A673 (cell line): Measurements from ENCODE around the gene PLEKHG3. TPM values are rescaled to one million over a fixed set of nuclear protein-coding genes. Genes with fewer than 3 reads are reported as not detected.

Experiments
- BruUV-seq: library from RNA; stranded (reverse); fragments of 400-500 nt; replicated peaks from 2 replicates; lab custom pipeline; 2021; lab: Mats Ljungman, UMichigan
- CTCF ChIA-PET: fragments of 300-600 bp; sonication (Branson Sonifier 250); formaldehyde crosslinking; loops from one replicate; lab custom pipeline; 2022; ENCODE audit warnings: antibody characterized with exemption; lab: Charles Lee
- POLR2A ChIA-PET: fragments of 300-600 bp; sonication (Branson Sonifier 250); formaldehyde crosslinking; loops from one replicate; lab custom pipeline; 2022; ENCODE audit warnings: antibody characterized with exemption; ENCODE audit not compliant: low non-redundant PET; lab: Charles Lee
- DNase-seq: peaks from one replicate; pipeline ENCODE4 v3.0.0-alpha.2; 2015; ENCODE audit warnings: low spot score
- H3K27ac ChIP-seq: fragments of 200-600 bp; sonication (generic); 2 replicates; pipeline ENCODE4 v1.5.1; 2016; ENCODE audit warnings: mixed run types, low read depth, mild to moderate bottlenecking, mixed read lengths, antibody characterized with exemption, low read length; ENCODE audit not compliant: poor library complexity, severe bottlenecking
- H3K27me3 ChIP-seq: fragments of 200-600 bp; sonication (generic); replicated peaks from 2 replicates; pipeline ENCODE4 v1.6.1; 2017; ENCODE audit warnings: mixed run types, low read depth, mild to moderate bottlenecking, mixed read lengths, antibody characterized with exemption, low read length; ENCODE audit not compliant: insufficient read depth, poor library complexity
- H3K36me3 ChIP-seq: fragments of 200-600 bp; sonication (generic); 2 replicates; pipeline ENCODE4 v1.6.1; 2016; ENCODE audit warnings: mixed run types, mild to moderate bottlenecking, mixed read lengths, antibody characterized with exemption, low read length; ENCODE audit not compliant: insufficient read depth, poor library complexity, severe bottlenecking
- H3K4me1 ChIP-seq: fragments of 200-600 bp; sonication (generic); 2 replicates; pipeline ENCODE4 v1.6.1; 2017; ENCODE audit warnings: mixed run types, mild to moderate bottlenecking, mixed read lengths, antibody characterized with exemption, low read length; ENCODE audit not compliant: insufficient read depth, poor library complexity, severe bottlenecking
- H3K4me3 ChIP-seq: fragments of 200-600 bp; sonication (generic); 2 replicates; pipeline ENCODE4 v1.5.1; 2016; ENCODE audit warnings: low read depth, mixed run types, mild to moderate bottlenecking, mixed read lengths, low read length; ENCODE audit not compliant: poor library complexity, severe bottlenecking
- H3K9me3 ChIP-seq: fragments of 200-600 bp; sonication (generic); 2 replicates; pipeline ENCODE4 v1.6.1; 2016; ENCODE audit warnings: mixed run types, low read depth, mild to moderate bottlenecking, mixed read lengths, antibody characterized with exemption, low read length; ENCODE audit not compliant: poor library complexity, severe bottlenecking
- CTCF ChIP-seq: fragments of 300-800, 200-600 bp; sonication (generic); conservative IDR thresholded peaks from 2 replicates; pipeline ENCODE4 v1.5.1; 2017; ENCODE audit warnings: low read depth, mild to moderate bottlenecking, antibody characterized with exemption, low read length, moderate library complexity, mixed read lengths
- EZH2 ChIP-seq: fragments of 200-600 bp; sonication (generic); IDR thresholded peaks from 2 replicates; pipeline ENCODE4 v1.6.1; 2017; ENCODE audit warnings: borderline replicate concordance, low read depth, mild to moderate bottlenecking, mixed read lengths, antibody characterized with exemption, low read length; ENCODE audit not compliant: poor library complexity, severe bottlenecking
- intact Hi-C: fragments of 100-400 bp; cut with micrococcal nuclease; formaldehyde crosslinking; loops from one replicate; pipeline ENCODE4 v1.10.0; 2022; ENCODE audit not compliant: unreplicated experiment
- total RNA-seq: library from RNA; stranded (reverse); gene quantifications from 2 replicates; pipeline ENCODE4 v1.2.3, GENCODE V29; 2021

The PLEKHG3 gene
- total RNA-seq, 1 experiment from 2014 or later, result 29.6 TPM

- no peaks in the 10 kb centered on the region for H3K36me3 ChIP-seq
- no TSS peak for BruUV-seq
- TF ChIP-seq EZH2 (no peak), CTCF (no peak)
- CTCF ChIA-PET, result no interaction called here
- DNase-seq, result no peak
- H3K27ac ChIP-seq, result no peak overlapping the region
- H3K9me3 ChIP-seq, result no peaks in the 10 kb centered on the region
- no peaks in the 10 kb centered on the region for H3K4me1 ChIP-seq
- POLR2A ChIA-PET, result no interaction called here
- intact Hi-C loops, result no loop called here
- no peaks in the 10 kb centered on the region for H3K27me3 ChIP-seq
- H3K4me3 ChIP-seq, result no peak overlapping the region
Measured at GRCh38 chr14:64786296-64787149, 82.3 kb downstream of the PLEKHG3 start.

GRCh38 chr14:64787619-64788018 lies 83.4 kb downstream of the PLEKHG3 start:
- H3K27ac ChIP-seq, result no peak overlapping the region
- ChIA-PET CTCF (no interaction called here), POLR2A (no interaction called here)
- H3K4me1 ChIP-seq, result no peaks in the 10 kb centered on the region
- TF ChIP-seq CTCF (no peak), EZH2 (no peak)
- H3K27me3 ChIP-seq, result no peaks in the 10 kb centered on the region
- DNase-seq, result no peak
- no peaks in the 10 kb centered on the region for H3K36me3 ChIP-seq
- no TSS peak for BruUV-seq
- H3K4me3 ChIP-seq, result no peak overlapping the region
- H3K9me3 ChIP-seq, result no peaks in the 10 kb centered on the region
- intact Hi-C loops, result no loop called here

- TF ChIP-seq CTCF, result no peak
- TF ChIP-seq EZH2, result no peak
- BruUV-seq, result no TSS peak
- Histone ChIP-seq H3K36me3 (no peaks in the 10 kb centered on the region), H3K27ac (no peak overlapping the region), H3K9me3 (no peaks in the 10 kb centered on the region), H3K4me3 (no peak overlapping the region), H3K4me1 (no peaks in the 10 kb centered on the region), H3K27me3 (no peaks in the 10 kb centered on the region)
- POLR2A ChIA-PET, result no interaction called here
- CTCF ChIA-PET, result interaction anchor here (0.6 kb wide), 1 partner anchor 249 kb away, joined by 9 read pairs; no protein-coding TSS in a partner anchor
- DNase-seq, result peak; percentile 23
- intact Hi-C loops, result no loop called here
Measured at GRCh38 chr14:64788706-64789105, 84.5 kb downstream of the PLEKHG3 start.
